Measurements from ENCODE around the gene OSBPL3. TPM values are rescaled to one million over a fixed set of nuclear protein-coding genes. Genes with fewer than 3 reads are reported as not detected.

The OSBPL3 gene
- total RNA-seq, 1 experiment from 2014 or later = 36.8 TPM

DNA sequence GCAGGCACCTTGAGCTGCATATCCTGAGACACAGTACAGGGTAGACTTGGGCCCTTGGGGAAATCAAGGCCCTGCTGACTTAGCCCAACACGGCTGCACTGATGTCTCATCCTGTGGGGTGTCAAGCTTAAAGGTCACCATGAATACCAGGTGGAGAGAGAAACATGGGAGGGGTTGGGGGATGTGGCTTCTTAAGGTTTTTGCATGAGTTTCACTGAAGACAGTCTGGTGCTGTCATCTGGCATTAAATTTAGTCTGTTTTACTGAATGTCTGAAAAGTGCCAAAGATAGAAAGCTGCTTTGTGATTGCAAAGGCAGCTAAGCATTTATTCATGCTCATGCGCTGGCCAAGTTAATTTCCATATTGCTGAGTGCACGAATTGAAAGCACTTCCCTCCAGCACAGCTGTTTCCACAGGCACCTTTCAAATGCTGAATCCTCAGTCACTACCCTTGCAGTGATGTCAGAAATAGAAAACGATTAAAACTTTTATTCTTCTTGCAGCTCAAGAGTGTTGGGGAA, 102.1 kb downstream of the OSBPL3 start (continued):
- TF ChIP-seq, protein P1, sequence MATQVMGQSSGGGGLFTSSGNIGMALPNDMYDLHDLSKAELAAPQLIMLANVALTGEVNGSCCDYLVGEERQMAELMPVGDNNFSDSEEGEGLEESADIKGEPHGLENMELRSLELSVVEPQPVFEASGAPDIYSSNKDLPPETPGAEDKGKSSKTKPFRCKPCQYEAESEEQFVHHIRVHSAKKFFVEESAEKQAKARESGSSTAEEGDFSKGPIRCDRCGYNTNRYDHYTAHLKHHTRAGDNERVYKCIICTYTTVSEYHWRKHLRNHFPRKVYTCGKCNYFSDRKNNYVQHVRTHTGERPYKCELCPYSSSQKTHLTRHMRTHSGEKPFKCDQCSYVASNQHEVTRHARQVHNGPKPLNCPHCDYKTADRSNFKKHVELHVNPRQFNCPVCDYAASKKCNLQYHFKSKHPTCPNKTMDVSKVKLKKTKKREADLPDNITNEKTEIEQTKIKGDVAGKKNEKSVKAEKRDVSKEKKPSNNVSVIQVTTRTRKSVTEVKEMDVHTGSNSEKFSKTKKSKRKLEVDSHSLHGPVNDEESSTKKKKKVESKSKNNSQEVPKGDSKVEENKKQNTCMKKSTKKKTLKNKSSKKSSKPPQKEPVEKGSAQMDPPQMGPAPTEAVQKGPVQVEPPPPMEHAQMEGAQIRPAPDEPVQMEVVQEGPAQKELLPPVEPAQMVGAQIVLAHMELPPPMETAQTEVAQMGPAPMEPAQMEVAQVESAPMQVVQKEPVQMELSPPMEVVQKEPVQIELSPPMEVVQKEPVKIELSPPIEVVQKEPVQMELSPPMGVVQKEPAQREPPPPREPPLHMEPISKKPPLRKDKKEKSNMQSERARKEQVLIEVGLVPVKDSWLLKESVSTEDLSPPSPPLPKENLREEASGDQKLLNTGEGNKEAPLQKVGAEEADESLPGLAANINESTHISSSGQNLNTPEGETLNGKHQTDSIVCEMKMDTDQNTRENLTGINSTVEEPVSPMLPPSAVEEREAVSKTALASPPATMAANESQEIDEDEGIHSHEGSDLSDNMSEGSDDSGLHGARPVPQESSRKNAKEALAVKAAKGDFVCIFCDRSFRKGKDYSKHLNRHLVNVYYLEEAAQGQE (IDR thresholded peaks at IDR 0.05; ENCODE audit: low read depth) = no peak

DNA sequence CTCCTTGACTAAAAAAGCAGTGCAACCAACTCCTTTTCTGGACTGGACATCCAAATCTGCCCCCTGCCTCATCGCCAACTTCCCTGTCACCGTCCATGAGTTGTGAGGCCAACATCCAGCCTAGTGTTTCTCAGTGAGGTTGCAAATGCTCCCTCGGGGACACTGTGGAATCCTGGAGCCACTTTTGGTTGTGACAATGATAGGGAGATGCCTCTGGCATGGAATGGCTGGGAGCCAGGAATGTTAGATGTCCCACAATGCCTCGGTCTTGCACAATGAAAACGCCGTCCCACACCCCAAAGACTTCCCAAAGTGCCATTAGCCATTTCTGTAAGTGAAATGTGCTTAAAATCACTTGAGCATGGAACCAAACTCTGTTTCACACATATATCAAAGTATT, 105.2 kb downstream of the OSBPL3 start:
- DNase-seq (ENCODE audit: low read depth, low spot score) (no peak), ATAC-seq (no peak)
- no peak overlapping the region for H3K9ac ChIP-seq (ENCODE audit: low read length)
- H3K36me3 ChIP-seq (ENCODE audit: control insufficient read depth in 1 of 2, insufficient read depth in 2 of 2, low read length in 2 of 2) = no peaks in the 10 kb centered on the region; a peak in 1 of 4 replicates
- ChIA-PET CTCF (no interaction called here), POLR2A (no interaction called here), RAD21 (ENCODE audit: low non-redundant PET in 1 of 2, low total read pairs in 2 of 2, uncharacterized antibody in 2 of 2, unreplicated experiment in 2 of 2) (no interaction called here)
- no TSS peak for BruUV-seq (replicated peaks)
- H3K9me2 ChIP-seq (ENCODE audit: insufficient read depth) = no peaks in the 10 kb centered on the region
- no peak overlapping the region for H3K4me3 ChIP-seq (replicated peaks in 1 of 2; ENCODE audit: low read depth in 1 of 2, low read length in 2 of 2)
- no peaks in the 10 kb centered on the region for H3K9me3 ChIP-seq (ENCODE audit: control insufficient read depth in 1 of 2, insufficient read depth in 1 of 2, low read depth in 1 of 2, low read length in 2 of 2)
- no peaks in the 10 kb centered on the region for H4K20me1 ChIP-seq (ENCODE audit: insufficient read depth)
- no peak overlapping the region for H3K4me2 ChIP-seq (ENCODE audit: low read length)
- no peaks in the 10 kb centered on the region for H3K27me3 ChIP-seq (ENCODE audit: insufficient read depth, low read length)
- intact Hi-C loops (cut with micrococcal nuclease) = no loop called here
- no peak overlapping the region for H2AFZ ChIP-seq (ENCODE audit: low read depth, low read length, poor library complexity, severe bottlenecking)
- TF ChIP-seq, protein P2, sequence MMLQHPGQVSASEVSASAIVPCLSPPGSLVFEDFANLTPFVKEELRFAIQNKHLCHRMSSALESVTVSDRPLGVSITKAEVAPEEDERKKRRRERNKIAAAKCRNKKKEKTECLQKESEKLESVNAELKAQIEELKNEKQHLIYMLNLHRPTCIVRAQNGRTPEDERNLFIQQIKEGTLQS (IDR thresholded peaks at IDR 0.05) = no peak
- TF ChIP-seq, protein P3, sequence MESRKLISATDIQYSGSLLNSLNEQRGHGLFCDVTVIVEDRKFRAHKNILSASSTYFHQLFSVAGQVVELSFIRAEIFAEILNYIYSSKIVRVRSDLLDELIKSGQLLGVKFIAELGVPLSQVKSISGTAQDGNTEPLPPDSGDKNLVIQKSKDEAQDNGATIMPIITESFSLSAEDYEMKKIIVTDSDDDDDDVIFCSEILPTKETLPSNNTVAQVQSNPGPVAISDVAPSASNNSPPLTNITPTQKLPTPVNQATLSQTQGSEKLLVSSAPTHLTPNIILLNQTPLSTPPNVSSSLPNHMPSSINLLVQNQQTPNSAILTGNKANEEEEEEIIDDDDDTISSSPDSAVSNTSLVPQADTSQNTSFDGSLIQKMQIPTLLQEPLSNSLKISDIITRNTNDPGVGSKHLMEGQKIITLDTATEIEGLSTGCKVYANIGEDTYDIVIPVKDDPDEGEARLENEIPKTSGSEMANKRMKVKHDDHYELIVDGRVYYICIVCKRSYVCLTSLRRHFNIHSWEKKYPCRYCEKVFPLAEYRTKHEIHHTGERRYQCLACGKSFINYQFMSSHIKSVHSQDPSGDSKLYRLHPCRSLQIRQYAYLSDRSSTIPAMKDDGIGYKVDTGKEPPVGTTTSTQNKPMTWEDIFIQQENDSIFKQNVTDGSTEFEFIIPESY (IDR thresholded peaks at IDR 0.05; ENCODE audit: extremely low read depth, insufficient replicate concordance, low read length) = no peak
- TF ChIP-seq YY1 (IDR thresholded peaks at IDR 0.05; ENCODE audit: extremely low read depth, insufficient replicate concordance, low read depth, low read length) (no peak), POLR2AphosphoS5 (IDR thresholded peaks at IDR 0.05; ENCODE audit: low read depth, low read length) (no peak), SP1 (IDR thresholded peaks at IDR 0.05; ENCODE audit: low read depth) (no peak), ZNF274 (IDR thresholded peaks at IDR 0.05; ENCODE audit: low read depth, low read length) (no peak)
- no peak overlapping the region for H3K27ac ChIP-seq (ENCODE audit: low read depth, low read length)
- H3K79me2 ChIP-seq (ENCODE audit: insufficient read depth, low read length) = no peaks in the 10 kb centered on the region
- H3K4me1 ChIP-seq (ENCODE audit: control insufficient read depth in 1 of 2, insufficient read depth in 2 of 2, low read length in 2 of 2) = no peaks in the 10 kb centered on the region

Data from HCT116 (cell line).